Measurements from ENCODE around the gene HBG1. TPM values are rescaled to one million over a fixed set of nuclear protein-coding genes. Genes with fewer than 3 reads are reported as not detected.

HBG1 gene
- total RNA-seq, 2 donors from 2014 or later: not detected

- no peak for ATAC-seq (ENCODE audit: insufficient number of reproducible peaks, low FRiP score, low read depth)
- Histone ChIP-seq H3K4me1 (ENCODE audit: control insufficient read depth in 1 of 2, low read depth in 2 of 2) (no peaks in the 10 kb centered on the region), H3K27ac (no peak overlapping the region), H3K4me3 (no peak overlapping the region), H3K27me3 (replicated peaks; ENCODE audit: insufficient read depth) (no peaks in the 10 kb centered on the region), H3K9me3 (no peaks in the 10 kb centered on the region), H3K36me3 (no peaks in the 10 kb centered on the region)
- no peak for DNase-seq (ENCODE audit: low spot score)
- TF ChIP-seq CTCF (IDR thresholded peaks at IDR 0.05): no peak
These were observed 11.2 kb downstream of the HBG1 start for GRCh38 chr11:5238486-5238885.

GRCh38 chr11:5237420-5237819 is 12.2 kb downstream of the HBG1 start:
- DNase-seq (ENCODE audit: low spot score) (no peak), ATAC-seq (ENCODE audit: insufficient number of reproducible peaks, low FRiP score, low read depth) (no peak)
- Histone ChIP-seq H3K27me3 (replicated peaks; ENCODE audit: insufficient read depth) (no peaks in the 10 kb centered on the region), H3K4me1 (ENCODE audit: control insufficient read depth in 1 of 2, low read depth in 2 of 2) (no peaks in the 10 kb centered on the region), H3K4me3 (no peak overlapping the region), H3K9me3 (no peaks in the 10 kb centered on the region), H3K27ac (no peak overlapping the region), H3K36me3 (no peaks in the 10 kb centered on the region)
- TF ChIP-seq CTCF (IDR thresholded peaks at IDR 0.05): no peak

GRCh38 chr11:5235364-5236095 is 14.1 kb downstream of the HBG1 start:
- no peak for TF ChIP-seq CTCF (IDR thresholded peaks at IDR 0.05)
- no peaks in the 10 kb centered on the region for H3K4me1 ChIP-seq (ENCODE audit: control insufficient read depth in 1 of 2, low read depth in 2 of 2)
- no peak for DNase-seq (ENCODE audit: low spot score)
- ATAC-seq (ENCODE audit: insufficient number of reproducible peaks, low FRiP score, low read depth): no peak
- H3K27me3 ChIP-seq (replicated peaks; ENCODE audit: insufficient read depth): no peaks in the 10 kb centered on the region
- H3K4me3 ChIP-seq: no peak overlapping the region
- no peaks in the 10 kb centered on the region for H3K36me3 ChIP-seq
- H3K27ac ChIP-seq: no peak overlapping the region
- H3K9me3 ChIP-seq: no peaks in the 10 kb centered on the region

GRCh38 chr11:5234381-5234834 is 15.2 kb downstream of the HBG1 start, which contains the start of gene HBD:
HBD (minus strand) TSS chr11:5234483; CDS start chr11:5234433, 50 bp downstream.
- Histone ChIP-seq H3K9me3 (no peaks in the 10 kb centered on the region), H3K36me3 (no peaks in the 10 kb centered on the region), H3K27ac (no peak within 1 kb of the TSS), H3K27me3 (replicated peaks; ENCODE audit: insufficient read depth) (no peaks in the 10 kb centered on the region), H3K4me3 (no peak within 1 kb of the TSS), H3K4me1 (ENCODE audit: control insufficient read depth in 1 of 2, low read depth in 2 of 2) (no peaks in the 10 kb centered on the region)
- DNase-seq (ENCODE audit: low spot score) (no peak), ATAC-seq (ENCODE audit: insufficient number of reproducible peaks, low FRiP score, low read depth) (no peak)
- no peak for TF ChIP-seq CTCF (IDR thresholded peaks at IDR 0.05)

- Histone ChIP-seq H3K27ac (no peak overlapping the region), H3K4me1 (ENCODE audit: control insufficient read depth in 1 of 2, low read depth in 2 of 2) (no peaks in the 10 kb centered on the region), H3K27me3 (replicated peaks; ENCODE audit: insufficient read depth) (no peaks in the 10 kb centered on the region), H3K4me3 (no peak overlapping the region), H3K36me3 (no peaks in the 10 kb centered on the region), H3K9me3 (no peaks in the 10 kb centered on the region)
- ATAC-seq (ENCODE audit: insufficient number of reproducible peaks, low FRiP score, low read depth) (no peak), DNase-seq (ENCODE audit: low spot score) (no peak)
- TF ChIP-seq CTCF (IDR thresholded peaks at IDR 0.05): no peak
These were observed 16.4 kb downstream of the HBG1 start for GRCh38 chr11:5233307-5233706.
